ENCODE measurements around the gene CTCF. TPM values are rescaled to one million over a fixed set of nuclear protein-coding genes. Genes with fewer than 3 reads are reported as not detected.

Gene CTCF
- polyA plus RNA-seq, 1 donor from 2014 or later = 70.9 TPM

DNA sequence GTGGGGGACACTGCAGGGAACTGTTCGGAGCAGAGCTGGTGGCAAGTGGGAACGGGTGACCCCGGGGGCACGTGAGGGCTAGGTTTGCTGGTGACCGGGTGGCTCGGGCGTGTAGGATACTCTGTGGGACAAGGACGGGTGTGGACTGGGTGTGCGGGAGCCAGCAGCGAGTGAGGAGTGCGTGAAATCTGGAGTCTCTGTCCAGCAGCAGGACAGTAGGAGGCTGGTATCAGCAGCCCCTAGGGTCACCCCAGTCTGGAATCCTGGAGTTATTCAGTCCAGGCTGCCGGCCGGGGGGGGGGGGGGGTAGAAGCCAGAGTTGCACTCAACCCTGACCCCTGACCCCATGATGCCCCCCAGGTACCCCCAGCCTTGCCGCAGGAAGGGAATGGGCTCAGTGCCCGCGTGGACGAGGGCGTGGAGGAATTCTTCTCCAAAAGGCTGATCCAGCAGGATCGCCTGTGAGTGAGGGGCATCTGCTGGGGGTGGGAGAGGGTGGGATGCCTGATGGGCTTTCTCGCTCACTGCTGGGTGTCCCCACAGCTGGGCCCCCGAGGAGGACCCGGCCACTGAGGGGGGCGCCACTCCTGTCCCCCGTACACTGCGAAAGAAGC is 91.6 kb downstream of the CTCF start:
- Mint-ChIP-seq H3K4me1 (peaks cover 1 to 5% (median 2%) of the 10 kb centered on the region in 3 donors), H3K4me3 (no peak overlapping the region), H3K36me3 (peaks cover 3% of the 10 kb centered on the region), H3K27ac (no peak overlapping the region), H3K9me3 (no peaks in the 10 kb centered on the region), H3K27me3 (no peaks in the 10 kb centered on the region)

DNA sequence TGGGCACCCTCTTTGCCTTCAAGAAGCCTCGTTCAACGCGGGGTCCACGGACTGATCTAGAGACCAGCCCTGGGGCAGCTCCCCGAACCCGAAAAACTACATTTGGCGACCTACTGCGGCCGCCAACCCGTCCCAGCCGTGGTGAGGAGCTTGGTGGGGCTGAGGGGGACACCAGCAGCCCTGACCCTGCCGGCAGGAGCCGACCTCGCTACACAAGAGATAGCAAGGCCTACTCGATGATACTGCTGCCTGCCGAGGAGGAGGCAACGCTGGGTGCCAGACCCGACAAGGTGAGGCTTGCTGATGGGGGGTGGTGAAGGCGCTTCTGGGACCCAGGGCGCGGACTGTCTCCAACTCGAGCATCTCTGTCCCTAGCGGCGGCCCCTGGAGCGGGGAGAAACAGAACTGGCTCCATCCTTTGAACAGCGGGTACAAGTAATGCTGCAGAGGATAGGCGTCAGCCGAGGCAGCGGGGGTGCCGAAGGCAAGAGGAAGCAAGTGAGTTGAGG is 92.1 kb downstream of the CTCF start:
- Mint-ChIP-seq H3K27me3 (no peaks in the 10 kb centered on the region), H3K9me3 (no peaks in the 10 kb centered on the region), H3K27ac (peak overlapping the region in 1 of 3 donors; percentile 18), H3K4me3 (no peak overlapping the region), H3K4me1 (peaks cover 1 to 6% (median 5%) of the 10 kb centered on the region in 3 donors), H3K36me3 (peaks cover 3% of the 10 kb centered on the region)

DNA sequence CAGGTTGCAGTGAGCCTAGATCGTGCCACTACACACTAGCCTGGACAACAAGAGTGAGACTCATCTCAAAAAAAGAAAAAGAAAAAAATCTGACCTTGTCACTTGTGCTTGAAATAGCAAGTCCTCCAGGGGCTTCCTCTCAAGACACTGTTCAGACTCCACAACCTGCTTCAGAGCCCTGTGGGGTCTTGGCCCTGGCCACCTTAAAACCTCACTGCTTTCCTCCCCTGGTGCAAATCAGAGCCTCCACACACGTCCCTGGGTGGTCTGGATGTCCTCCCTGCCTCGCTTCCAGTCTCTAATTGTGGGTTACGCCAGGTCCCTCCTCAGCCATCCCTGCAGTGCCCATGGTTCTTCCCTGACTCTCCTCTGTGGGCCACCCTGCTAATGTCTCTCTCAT is 93.0 kb downstream of the CTCF start:
- Mint-ChIP-seq H3K4me1 (peaks cover 1 to 6% (median 5%) of the 10 kb centered on the region in 3 donors), H3K36me3 (peaks cover 3% of the 10 kb centered on the region), H3K9me3 (no peaks in the 10 kb centered on the region), H3K27ac (peak overlapping the region in 1 of 3 donors; percentile 70), H3K27me3 (no peaks in the 10 kb centered on the region), H3K4me3 (peak overlapping the region in 2 of 4 donors; percentile 6 to 67)

DNA sequence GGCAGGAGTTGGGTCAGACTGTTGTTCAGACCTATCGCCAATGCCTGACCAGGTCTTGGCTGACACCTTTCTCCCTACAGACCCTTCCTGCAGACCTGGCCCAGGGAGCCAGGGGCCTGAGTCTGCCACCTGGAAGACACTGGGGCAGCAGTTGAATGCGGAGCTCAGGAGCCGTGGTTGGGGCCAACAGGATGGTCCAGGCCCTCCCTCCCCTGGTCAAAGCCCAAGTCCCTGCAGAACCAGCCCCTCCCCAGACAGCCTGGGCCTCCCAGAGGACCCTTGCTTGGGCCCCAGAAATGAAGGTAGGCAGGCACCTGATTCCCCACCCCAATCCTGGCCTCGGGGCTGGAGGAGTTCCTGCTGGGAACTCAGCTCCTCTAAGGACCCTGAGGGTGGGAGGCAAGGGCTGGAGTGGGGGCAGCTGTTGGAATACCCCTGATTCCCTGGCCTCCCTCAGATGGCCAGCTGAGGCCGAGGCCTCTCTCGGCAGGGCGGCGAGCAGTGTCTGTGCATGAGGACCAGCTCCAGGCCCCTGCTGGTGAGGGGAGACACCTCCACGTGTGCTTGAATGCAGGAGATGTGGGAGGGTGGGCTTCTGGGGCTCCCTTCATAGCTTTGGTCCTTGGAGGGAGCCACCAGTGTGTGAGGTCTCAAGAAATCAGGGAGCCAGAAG is 94.2 kb downstream of the CTCF start:
- Mint-ChIP-seq H3K27me3 (no peaks in the 10 kb centered on the region), H3K4me3 (peak overlapping the region in 1 of 4 donors; percentile 67), H3K27ac (peak overlapping the region in 1 of 3 donors; percentile 80), H3K4me1 (peaks cover 1 to 9% (median 5%) of the 10 kb centered on the region in 3 donors), H3K9me3 (no peaks in the 10 kb centered on the region), H3K36me3 (peaks cover 3% of the 10 kb centered on the region)

DNA sequence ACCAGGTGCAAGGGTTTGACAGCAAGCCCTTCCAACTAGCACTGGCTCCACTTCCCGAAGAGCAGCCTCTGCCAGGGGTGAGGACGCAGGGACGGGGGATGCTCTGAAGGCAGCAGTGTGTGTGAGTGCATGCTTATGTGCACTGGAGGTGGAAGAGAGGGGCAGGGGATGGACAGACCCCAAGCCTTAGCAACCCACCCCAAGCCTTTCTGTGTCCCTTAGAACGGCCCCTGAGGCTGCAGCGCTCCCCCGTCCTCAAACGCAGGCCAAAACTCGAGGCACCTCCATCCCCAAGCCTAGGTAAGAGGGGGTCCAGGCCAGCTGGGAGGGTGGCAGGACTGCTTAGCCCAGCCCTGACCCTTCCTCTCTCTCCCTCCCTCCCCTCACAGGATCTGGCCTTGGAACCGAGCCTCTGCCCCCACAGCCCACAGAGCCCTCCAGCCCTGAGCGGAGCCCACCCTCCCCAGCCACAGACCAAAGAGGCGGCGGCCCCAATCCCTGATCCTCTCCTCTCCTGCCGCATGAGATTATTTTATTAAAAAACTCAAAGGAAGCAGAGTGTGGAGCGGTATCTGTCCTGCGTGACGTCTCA is 94.8 kb downstream of the CTCF start:
- H3K9me3 Mint-ChIP-seq = no peaks in the 10 kb centered on the region
- H3K4me1 Mint-ChIP-seq = peaks cover 1 to 11% (median 5%) of the 10 kb centered on the region in 3 donors
- peak overlapping the region in 1 of 4 donors; percentile 61 for H3K4me3 Mint-ChIP-seq
- H3K27ac Mint-ChIP-seq = peak overlapping the region in 1 of 3 donors; percentile 80
- no peaks in the 10 kb centered on the region for H3K27me3 Mint-ChIP-seq
- peaks cover 2% of the 10 kb centered on the region for H3K36me3 Mint-ChIP-seq

DNA sequence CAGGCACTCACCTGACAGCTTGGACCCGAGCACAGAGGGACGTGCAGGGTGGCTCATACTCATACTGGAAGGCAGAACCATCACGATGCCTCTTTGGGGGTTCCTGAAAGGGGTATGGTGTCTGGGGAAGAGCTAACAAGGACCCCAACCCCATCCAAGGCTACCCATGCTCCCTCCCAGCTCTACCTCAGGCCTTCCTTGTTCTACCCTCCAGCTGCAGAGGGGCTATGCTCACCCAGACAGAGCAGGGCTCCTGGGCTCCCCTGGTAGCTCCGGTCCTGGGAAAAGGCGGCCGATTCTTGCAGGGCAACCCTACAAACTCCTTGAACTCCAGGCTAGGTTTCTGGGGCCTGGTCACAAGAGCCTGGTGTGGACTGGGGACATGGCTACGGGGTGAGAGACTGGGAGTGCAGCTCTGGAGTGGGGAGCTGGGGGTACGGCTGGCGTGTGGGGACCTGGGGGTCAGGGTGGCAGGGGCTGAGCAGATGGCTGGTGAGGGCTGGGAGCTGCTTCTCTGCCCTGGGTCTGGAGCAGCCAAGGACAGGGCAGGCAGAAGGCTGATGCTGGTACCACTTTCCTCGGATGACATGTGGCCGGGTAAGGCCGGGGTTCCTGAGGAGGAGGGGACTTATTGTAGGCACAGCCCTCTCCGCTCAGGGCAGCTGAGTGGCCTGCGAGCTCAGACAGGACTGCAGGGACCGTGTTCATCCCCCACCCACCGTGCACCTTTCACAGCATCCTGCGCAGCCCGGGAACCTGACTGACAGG is 95.6 kb downstream of the CTCF start:
- Mint-ChIP-seq H3K4me1 (peaks cover 1 to 11% (median 5%) of the 10 kb centered on the region in 3 donors), H3K36me3 (peaks cover 2% of the 10 kb centered on the region), H3K9me3 (no peaks in the 10 kb centered on the region), H3K4me3 (peak overlapping the region in 2 of 4 donors; percentile 57 to 98), H3K27me3 (no peaks in the 10 kb centered on the region), H3K27ac (peak overlapping the region in 1 of 3 donors; percentile 80)

DNA sequence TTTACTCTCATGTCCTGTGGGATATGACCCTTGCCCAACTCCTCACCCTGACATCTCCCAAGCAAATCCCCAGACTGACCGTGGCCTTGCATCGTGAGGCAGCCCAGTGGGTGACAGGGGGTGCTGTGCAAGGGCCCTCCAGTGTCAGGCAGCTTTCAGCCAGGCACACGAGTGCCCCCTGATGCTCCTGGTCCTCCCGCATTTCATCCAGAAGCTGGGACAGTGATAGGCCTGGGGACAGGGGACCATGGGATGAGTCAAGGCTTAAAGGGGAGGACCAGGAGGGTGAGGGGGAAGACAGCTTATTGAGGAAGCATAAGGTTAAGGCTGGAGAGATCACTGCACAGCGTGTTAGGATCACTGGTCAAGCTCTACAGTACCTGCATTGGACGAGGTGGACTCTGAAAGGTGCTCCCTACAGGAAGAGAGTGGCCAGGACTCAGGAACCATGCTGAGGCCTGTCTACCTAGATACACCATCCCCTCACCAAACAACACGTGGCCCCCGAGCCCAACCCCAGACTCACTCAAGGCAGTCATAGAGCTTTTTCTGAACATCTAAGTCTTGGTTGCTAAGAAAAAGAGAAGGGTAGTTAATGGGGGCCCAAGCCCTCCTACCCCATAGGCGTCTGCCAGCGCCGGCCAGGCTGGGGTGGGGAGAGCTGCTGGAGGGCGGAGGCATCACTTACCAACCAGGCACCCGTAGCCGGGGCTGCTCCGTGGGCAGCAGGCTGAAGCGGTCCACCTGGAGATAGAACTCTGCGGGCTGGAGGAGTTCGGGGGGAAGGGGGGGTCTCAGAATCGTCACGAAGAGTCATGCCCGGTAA is 96.7 kb downstream of the CTCF start:
- Mint-ChIP-seq H3K9me3 (no peaks in the 10 kb centered on the region), H3K27ac (peak overlapping the region; percentile 46 to 97 (median 69)), H3K36me3 (no peaks in the 10 kb centered on the region), H3K4me3 (peak overlapping the region; percentile 92 to 99 (median 98)), H3K4me1 (peaks cover 0 to 11% (median 5%) of the 10 kb centered on the region in 3 donors), H3K27me3 (no peaks in the 10 kb centered on the region)

DNA sequence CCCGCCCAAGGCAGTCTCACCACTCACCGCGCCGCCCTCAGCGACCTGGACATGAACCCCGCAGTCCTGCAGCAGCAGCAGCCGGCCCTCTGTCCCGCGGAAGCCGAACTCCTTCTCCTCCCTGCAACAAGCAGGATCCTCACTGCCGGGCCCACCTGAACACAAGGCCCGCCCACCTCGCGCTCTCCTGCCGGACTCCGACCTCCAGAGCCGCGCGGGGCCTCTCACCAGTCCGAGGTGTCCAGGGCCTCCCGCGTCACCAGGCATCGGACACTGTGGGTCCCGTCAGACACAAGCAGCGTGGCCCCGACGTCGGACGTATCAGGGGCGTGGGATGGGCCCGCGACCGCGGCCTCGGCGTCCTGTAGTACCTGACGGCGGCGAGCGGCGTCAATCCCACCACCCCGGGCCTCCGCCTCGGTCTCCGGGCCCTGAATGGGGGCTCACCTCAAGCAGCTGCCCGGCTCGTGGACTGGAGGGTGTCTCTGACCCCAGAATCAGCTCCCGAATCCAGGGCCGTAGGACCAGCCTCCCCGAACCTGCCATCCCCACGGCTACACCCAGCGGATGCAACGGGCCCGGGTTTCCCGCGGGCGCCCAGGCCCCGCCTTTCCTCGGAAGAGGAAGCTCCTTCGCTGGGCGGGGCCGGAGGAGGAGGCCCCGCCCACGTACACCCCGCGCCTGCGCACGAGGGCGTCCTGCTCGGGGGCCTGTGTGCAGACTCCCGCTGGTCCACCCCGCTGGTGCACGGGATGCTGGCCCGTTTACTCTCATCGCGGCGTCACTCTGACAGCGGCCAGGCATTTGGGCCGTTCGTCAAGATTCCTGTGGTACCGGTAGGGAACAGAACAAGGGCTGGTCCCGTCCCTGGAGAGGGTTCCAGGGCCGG is 97.6 kb downstream of the CTCF start, which contains the start of gene ACD:
Gene ACD (minus strand): TSS at position 586 of the 889 bp plus-strand sequence. CDS start 40 bp downstream, at position 546.
- peak within 1 kb of the TSS; percentile 96 to 98 (median 97) for H3K27ac Mint-ChIP-seq
- peak within 1 kb of the TSS; percentile 92 to 99 (median 98) for H3K4me3 Mint-ChIP-seq
- H3K36me3 Mint-ChIP-seq = peaks cover 2% of the 10 kb centered on the region
- H3K27me3 Mint-ChIP-seq = no peaks in the 10 kb centered on the region
- H3K4me1 Mint-ChIP-seq = peaks cover 0 to 11% (median 5%) of the 10 kb centered on the region in 3 donors
- no peaks in the 10 kb centered on the region for H3K9me3 Mint-ChIP-seq

DNA sequence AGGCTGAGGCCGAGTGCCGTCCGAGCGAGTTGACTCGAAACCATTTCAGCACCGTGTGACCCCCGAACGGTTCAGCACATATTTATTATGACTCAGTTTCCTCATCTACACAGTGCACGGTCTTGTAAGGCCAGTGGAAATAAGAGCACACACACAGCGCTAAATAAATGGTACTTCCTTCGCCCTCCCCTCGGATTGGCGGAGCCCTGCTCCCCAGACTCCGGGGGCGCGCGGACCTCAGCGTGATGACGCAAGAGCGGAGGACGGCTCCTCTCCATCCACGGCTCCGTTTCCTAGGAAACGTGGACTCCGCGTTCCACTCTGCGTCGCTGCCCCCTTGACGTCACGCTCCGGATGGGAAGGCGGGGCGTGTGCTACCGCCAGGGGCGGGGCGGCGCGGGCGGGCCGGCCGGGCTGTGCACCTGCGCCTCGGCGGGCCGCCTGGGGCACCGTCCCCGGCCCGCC is 98.3 kb downstream of the CTCF start, which contains the start of gene PARD6A:
Gene PARD6A (plus strand): TSS at position 397 of the 465 bp plus-strand sequence. CDS start 79 bp downstream, outside the sequence.
- Mint-ChIP-seq H3K4me3 (peak within 1 kb of the TSS; percentile 92 to 99 (median 98)), H3K9me3 (no peaks in the 10 kb centered on the region), H3K4me1 (peaks cover 0 to 13% (median 4%) of the 10 kb centered on the region in 3 donors), H3K27ac (peak within 1 kb of the TSS; percentile 96 to 98 (median 97)), H3K36me3 (peaks cover 2% of the 10 kb centered on the region), H3K27me3 (no peaks in the 10 kb centered on the region)

DNA sequence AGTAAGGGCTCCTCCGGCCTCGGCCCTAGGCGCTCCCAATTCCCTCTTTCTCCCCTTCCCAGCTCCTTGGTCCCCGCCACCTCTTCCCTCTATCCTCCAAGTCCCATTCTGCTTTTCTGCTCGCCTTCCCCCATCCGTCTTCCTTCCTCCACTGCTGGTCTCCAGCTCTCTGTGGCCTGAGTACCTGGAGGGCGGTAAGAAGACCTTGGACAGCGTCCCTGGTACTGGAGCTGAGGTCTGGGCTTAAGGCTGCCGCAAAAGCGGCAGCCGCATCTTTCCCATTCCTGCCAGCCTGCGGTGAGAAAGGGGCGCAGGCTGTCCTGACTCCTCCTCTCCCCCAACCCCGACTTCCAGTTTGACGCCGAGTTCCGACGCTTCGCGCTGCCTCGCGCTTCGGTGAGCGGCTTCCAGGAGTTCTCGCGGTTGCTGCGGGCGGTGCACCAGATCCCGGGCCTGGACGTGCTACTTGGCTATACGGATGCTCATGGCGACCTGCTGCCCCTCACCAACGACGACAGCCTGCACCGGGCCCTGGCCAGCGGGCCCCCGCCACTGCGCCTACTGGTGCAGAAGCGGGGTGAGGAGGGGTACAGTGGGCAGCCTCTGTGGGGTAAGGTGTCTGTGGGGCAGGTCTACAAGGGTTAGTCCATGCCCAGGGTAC is 98.9 kb downstream of the CTCF start:
- Mint-ChIP-seq H3K9me3 (no peaks in the 10 kb centered on the region), H3K4me3 (peak overlapping the region; percentile 91 to 98 (median 94)), H3K27ac (peak overlapping the region; percentile 93 to 97 (median 96)), H3K27me3 (no peaks in the 10 kb centered on the region), H3K36me3 (peaks cover 2% of the 10 kb centered on the region), H3K4me1 (peaks cover 0 to 15% (median 0%) of the 10 kb centered on the region in 3 donors)

DNA sequence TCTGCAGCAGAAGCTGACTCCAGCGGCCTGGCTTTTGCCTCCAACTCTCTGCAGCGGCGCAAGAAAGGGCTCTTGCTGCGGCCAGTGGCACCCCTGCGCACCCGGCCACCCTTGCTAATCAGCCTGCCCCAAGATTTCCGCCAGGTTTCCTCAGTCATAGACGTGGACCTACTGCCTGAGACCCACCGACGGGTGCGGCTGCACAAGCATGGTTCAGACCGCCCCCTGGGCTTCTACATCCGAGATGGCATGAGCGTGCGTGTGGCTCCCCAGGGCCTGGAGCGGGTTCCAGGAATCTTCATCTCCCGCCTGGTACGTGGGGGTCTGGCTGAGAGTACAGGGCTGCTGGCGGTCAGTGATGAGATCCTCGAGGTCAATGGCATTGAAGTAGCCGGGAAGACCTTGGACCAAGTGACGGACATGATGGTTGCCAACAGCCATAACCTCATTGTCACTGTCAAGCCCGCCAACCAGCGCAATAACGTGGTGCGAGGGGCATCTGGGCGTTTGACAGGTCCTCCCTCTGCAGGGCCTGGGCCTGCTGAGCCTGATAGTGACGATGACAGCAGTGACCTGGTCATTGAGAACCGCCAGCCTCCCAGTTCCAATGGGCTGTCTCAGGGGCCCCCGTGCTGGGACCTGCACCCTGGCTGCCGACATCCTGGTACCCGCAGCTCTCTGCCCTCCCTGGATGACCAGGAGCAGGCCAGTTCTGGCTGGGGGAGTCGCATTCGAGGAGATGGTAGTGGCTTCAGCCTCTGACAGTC is 99.7 kb downstream of the CTCF start:
- Mint-ChIP-seq H3K36me3 (peaks cover 2% of the 10 kb centered on the region), H3K4me1 (peaks cover 0 to 16% (median 2%) of the 10 kb centered on the region in 3 donors), H3K27ac (peak overlapping the region; percentile 50 to 97 (median 93)), H3K9me3 (no peaks in the 10 kb centered on the region), H3K27me3 (no peaks in the 10 kb centered on the region), H3K4me3 (peak overlapping the region in 3 of 4 donors; percentile 16 to 98 (median 63))

DNA sequence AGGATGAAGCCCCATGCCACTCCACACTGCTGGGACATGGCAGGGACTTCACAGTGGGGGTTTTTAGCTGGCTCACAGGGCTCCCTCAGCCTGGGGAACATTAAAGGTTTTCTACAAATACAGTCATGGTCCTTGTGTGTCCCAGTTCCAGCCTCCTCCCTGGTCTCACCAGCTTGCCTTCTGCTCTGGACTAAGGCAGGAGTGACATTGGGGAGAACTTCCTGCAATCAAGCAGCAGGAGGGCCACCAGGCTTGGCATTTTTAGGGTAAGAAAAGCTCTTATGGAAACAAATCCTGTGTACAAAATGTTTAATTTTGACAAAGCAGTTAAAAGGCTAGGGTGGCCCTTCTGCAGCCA is 100.3 kb downstream of the CTCF start:
- H3K27me3 Mint-ChIP-seq = no peaks in the 10 kb centered on the region
- peak overlapping the region in 2 of 4 donors; percentile 41 to 98 for H3K4me3 Mint-ChIP-seq
- peak overlapping the region in 2 of 3 donors; percentile 50 to 97 for H3K27ac Mint-ChIP-seq
- peaks cover 0 to 17% (median 5%) of the 10 kb centered on the region in 3 donors for H3K4me1 Mint-ChIP-seq
- no peaks in the 10 kb centered on the region for H3K9me3 Mint-ChIP-seq
- H3K36me3 Mint-ChIP-seq = peaks cover 2% of the 10 kb centered on the region
